ENCODE measurements around the gene MARK3.

Gene MARK3

DNA sequence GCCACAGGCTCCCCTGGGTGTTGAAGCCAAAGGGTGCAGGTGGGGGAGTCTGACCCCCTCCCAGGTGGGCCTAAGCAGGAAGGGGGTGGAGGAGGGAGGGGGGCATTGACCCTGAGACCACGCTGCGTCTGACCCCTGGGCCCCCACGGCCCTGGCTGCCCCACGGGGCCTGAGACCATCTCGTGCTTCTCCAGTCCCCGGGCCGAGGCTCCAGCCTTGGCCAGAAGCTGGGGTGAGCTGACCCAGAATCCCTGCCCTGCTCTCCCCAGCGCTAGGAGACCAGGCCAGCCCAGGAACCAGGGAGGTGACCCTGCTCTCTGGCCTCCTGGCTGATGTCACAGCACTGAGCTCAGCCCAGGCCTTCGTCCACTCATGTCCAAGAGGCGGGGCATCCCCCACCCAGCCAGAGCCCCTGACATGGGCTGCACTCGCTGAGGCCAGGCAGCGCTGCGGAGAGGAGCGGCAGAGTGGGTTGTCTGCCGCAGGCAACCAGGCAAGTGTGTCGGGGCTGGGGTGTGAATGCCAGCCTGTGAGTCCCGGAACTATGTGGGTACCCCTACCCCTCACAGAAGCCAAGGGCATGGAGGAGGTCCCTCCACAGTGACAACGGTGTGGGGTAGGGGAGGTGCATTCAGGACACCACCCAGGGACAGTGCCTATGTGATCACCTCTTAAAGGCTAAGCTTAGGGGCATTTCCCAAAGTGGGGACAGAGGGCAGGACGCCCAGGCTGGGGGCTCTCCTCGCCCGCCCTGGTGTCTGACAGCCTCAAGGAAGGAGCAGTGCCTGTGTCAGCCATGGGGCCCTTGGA, 150.1 kb downstream of the MARK3 start:
- no peak for DNase-seq (ENCODE audit: low read depth)
- no peak overlapping the region for H3K4me3 ChIP-seq (ENCODE audit: low read length)
- no peak for TF ChIP-seq CTCF (conservative IDR thresholded peaks at IDR 0.05; ENCODE audit: low read depth, low read length)

DNA sequence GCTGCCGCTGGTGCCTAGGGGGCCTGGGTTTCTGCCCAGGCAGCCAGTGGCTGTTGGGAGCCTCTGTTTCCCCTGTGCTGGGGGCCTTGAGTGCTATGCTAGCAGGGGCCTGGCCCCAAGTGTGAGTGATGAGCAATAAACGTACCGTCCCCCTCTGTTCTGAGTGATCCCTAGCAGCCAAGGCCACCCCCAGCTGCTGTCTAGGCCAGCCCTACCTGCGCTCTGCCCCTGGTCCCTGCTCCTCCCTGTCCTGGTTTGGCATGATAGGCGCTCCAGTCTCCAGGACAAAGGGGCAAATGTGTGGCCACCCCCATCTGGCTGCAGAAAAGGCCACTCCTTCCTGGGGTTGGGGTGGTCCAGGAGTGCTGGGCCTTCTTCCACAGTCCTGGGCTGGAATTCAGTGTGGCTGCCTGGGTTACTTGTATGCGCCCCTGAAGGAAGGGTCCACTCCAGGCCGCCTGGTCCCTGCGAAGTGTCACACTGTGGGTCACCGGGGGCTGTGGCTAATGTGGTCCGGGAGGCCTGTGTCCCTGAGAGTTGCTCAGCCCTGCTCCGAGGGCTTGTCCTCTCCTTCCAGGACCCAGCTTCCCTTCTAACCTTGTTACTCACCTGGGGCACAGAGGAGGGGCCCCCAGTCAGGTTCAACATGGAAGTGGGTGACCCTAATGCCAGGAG, 150.8 kb downstream of the MARK3 start:
- TF ChIP-seq CTCF (conservative IDR thresholded peaks at IDR 0.05; ENCODE audit: low read depth, low read length) = no peak
- no peak for DNase-seq (ENCODE audit: low read depth)
- no peak overlapping the region for H3K4me3 ChIP-seq (ENCODE audit: low read length)

DNA sequence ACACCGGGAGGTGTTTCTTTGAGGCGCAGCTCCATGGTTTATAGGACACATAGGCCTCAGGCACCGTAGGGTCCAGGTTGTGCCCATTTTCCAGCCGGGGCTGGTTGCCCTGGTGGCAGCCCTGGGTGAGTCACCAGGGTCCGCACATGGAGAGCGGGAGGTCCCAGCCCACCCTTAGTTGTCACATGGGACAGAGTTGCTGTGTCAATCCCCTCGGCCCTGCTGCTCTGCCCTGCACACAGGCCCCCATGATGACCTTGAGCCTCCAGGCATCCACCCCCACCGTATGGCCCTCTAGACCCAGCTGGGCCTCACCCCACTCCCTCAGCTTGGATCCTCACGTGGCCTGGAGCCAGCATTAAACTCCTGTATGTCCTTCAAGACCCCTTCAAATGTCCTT, 151.5 kb downstream of the MARK3 start:
- TF ChIP-seq CTCF (conservative IDR thresholded peaks at IDR 0.05; ENCODE audit: low read depth, low read length) = no peak
- no peak for DNase-seq (ENCODE audit: low read depth)
- H3K4me3 ChIP-seq (ENCODE audit: low read length) = no peak overlapping the region

DNA sequence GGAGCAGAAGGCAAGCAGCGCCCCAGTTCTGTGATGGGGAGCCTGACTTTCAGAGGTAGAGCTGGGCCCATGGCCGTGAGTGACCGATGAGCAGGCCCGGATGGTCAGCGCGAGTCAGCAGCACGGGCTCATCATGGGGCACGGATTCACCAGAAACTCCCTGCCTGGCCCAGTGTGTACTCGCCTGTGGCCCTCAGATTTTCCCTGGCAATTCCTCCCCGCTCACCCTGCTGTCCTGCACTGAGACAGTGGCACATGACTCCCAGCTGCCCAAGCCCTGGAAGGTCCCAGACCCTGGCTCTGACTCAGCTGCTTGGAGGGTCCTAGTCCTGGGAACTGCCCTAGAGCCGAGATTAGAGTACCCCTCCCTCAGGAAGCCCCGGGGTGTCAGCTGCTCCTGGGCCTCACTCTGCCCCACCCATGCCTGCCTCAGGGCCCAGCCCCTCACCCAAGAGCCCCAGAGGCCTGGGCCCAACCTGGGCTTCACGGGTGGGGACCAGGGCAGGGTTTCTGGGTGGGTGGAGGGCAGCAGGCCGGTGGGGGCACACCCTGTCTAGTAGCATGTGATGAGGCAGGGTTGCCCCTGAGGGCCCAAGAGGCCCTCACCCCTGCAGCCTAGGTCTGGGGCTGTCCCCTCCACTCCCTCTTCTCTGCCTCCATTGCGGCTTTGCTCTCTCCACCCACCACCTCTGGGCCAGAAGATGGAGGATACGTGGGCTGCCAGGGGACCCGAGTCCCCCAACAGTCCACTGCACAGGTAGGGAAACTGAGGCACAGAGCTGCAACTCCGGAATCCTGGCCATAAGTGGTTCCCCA, 152.2 kb downstream of the MARK3 start:
- TF ChIP-seq CTCF (conservative IDR thresholded peaks at IDR 0.05; ENCODE audit: low read depth, low read length) = no peak
- no peak overlapping the region for H3K4me3 ChIP-seq (ENCODE audit: low read length)
- no peak for DNase-seq (ENCODE audit: low read depth)

DNA sequence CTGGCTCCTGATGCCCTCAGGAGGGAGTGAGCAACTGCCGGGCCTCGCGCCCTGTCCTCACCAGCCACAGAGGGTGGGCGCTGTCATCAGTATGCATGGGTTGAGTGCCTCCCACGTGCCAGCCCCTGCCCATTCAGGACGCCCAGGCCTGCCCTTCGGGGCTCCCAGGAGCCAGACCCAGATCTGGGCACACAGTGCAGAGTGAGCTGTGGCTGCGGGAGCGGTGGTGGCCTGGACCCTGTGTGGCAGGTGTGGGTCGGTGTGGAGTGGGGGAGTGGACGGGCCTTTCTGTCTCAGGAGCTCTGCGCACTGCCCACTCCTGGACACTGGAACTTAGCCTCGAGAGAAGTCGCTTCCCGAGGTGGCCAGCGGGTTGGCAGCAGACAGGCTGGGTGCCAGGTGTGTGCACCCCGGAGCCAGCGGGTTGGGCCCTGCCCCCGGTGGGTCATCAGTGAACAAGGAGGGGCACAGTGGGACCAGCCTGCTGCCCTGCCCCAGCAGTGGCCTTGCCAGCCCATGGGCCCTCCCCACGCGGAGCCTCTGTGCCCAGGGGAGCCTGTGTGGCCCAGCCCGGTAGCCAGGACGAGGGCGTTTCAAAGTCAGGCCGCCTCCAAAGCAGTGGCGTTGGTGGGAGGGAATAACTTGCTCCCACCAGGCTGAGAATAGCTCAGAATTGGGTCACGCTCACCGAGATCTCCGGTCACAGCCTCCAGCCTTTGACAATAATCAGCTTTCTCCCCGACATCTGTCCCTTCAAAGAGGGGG, 153.3 kb downstream of the MARK3 start:
- no peak overlapping the region for H3K4me3 ChIP-seq (ENCODE audit: low read length)
- no peak for TF ChIP-seq CTCF (conservative IDR thresholded peaks at IDR 0.05; ENCODE audit: low read depth, low read length)
- DNase-seq (ENCODE audit: low read depth) = no peak

DNA sequence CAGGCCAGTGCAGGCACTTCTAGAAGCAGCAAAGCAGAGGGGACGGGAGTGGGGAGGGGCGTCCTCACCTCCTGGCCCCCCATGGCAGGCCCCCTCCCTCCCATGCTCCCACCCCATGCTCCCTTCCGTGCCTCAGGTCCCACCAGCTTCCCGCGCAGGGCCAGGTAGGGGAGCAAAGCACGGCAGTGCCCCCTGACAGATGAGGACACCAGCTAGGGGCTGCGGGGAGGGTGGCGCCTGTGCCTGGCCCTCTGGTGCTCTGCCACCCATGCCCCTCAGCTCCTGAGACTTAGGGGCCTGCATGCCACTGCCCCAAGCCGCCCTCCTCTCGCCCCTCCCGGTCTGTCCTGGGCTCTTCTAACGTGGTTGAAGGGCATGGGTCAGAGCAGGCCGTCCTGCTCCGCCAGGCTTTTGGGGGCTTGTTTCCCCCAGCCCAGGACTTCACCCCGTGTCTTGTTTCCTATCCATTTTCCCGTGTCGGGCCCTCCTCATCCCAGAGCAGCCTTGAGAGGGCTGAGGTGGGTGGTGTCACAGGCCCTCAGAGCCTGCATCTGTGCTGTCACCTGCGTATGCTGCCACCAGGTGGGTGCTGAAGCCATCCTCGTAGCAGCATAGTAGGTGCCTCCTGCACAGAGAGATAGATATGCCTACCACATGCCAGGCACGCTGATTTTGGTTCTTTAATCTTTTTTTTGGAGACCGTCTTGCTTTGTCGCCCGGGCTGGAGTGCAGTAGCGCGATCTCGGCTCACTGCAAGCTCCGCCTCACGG, 154.0 kb downstream of the MARK3 start:
- DNase-seq (ENCODE audit: low read depth) = no peak
- no peak overlapping the region for H3K4me3 ChIP-seq (ENCODE audit: low read length)
- no peak for TF ChIP-seq CTCF (conservative IDR thresholded peaks at IDR 0.05; ENCODE audit: low read depth, low read length)
